ENCODE measurements around the gene PRKAR2A.

GRCh38 chr3:48747706-48748105 is 100.0 kb downstream of the PRKAR2A start:
- TF ChIP-seq CTCF (IDR thresholded peaks at IDR 0.05; ENCODE audit: extremely low read depth in 1 of 2, insufficient read depth in 1 of 2, low read depth in 1 of 2, low read length in 2 of 2) (no peak), POLR2A (IDR thresholded peaks at IDR 0.05; ENCODE audit: low read depth, low read length) (no peak), POLR2AphosphoS5 (IDR thresholded peaks at IDR 0.05; ENCODE audit: insufficient read depth, low read depth, low read length) (no peak)

Data from endothelial cell of umbilical vein (primary cell).